LoVo (cell line): ENCODE results near the gene PIK3CA.
A peak's percentile ranks its signal among the peaks of the same experiment; 100 is the strongest.
"Not testable (repeated sequence)": the region's sequence is repeated elsewhere in the genome, so short reads cannot be mapped to it uniquely, and the experiment has no call there.

Source experiments
- DNase-seq: peaks from one replicate; pipeline ENCODE4 v3.0.0-alpha.2; 2016; ENCODE audit warnings: low spot score

Gene PIK3CA

GRCh38 chr3:179200790-179201189 lies 52.6 kb downstream of the PIK3CA start:
- no peak for DNase-seq

- DNase-seq = not testable (repeated sequence)
Measured at GRCh38 chr3:179215550-179215949, 67.4 kb downstream of the PIK3CA start.

- DNase-seq = not testable (repeated sequence)
Measured at GRCh38 chr3:179218213-179218612, 70.1 kb downstream of the PIK3CA start.

DNA sequence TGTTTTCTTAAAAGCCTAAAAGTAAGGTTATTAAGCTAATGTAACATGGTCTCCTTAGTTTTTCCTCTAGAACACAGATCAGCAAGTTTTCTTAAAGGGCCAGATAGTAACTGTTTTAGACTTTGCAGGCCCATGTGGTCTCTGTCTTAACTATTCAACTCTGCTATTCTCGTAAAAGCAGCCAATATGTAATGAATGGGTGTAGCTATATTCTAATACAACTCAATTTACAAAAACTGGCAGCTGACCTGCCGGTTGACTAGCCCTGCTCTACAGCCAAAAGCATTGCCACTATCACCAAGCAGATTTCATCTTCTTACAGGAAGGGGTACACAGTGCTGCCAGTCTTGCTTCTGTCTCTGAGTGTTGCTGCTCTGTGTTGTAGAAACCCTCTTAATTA lies 75.4 kb downstream of the PIK3CA start:
- DNase-seq = no peak

DNA sequence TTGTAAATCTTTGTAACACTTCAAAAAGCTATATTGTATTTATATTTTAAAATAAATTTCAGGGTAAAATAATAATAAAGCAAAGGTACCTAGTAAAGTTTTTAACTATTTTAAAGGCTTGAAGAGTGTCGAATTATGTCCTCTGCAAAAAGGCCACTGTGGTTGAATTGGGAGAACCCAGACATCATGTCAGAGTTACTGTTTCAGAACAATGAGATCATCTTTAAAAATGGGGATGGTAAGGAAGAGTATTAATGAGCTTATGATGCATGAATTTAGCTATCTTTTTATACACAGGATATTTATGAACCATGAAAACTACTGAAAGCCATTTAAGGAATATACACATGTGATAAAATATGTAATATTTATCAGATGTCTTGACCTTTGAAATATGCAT lies 76.4 kb downstream of the PIK3CA start:
- DNase-seq = no peak

GRCh38 chr3:179227349-179227748 lies 79.2 kb downstream of the PIK3CA start:
- no peak for DNase-seq

- no peak for DNase-seq
Measured at GRCh38 chr3:179229177-179229576, 81.0 kb downstream of the PIK3CA start.

- DNase-seq = no peak
Measured at GRCh38 chr3:179233043-179233442, 84.9 kb downstream of the PIK3CA start.

DNA sequence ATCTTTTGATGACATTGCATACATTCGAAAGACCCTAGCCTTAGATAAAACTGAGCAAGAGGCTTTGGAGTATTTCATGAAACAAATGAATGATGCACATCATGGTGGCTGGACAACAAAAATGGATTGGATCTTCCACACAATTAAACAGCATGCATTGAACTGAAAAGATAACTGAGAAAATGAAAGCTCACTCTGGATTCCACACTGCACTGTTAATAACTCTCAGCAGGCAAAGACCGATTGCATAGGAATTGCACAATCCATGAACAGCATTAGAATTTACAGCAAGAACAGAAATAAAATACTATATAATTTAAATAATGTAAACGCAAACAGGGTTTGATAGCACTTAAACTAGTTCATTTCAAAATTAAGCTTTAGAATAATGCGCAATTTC lies 86.0 kb downstream of the PIK3CA start:
- DNase-seq = no peak

DNA sequence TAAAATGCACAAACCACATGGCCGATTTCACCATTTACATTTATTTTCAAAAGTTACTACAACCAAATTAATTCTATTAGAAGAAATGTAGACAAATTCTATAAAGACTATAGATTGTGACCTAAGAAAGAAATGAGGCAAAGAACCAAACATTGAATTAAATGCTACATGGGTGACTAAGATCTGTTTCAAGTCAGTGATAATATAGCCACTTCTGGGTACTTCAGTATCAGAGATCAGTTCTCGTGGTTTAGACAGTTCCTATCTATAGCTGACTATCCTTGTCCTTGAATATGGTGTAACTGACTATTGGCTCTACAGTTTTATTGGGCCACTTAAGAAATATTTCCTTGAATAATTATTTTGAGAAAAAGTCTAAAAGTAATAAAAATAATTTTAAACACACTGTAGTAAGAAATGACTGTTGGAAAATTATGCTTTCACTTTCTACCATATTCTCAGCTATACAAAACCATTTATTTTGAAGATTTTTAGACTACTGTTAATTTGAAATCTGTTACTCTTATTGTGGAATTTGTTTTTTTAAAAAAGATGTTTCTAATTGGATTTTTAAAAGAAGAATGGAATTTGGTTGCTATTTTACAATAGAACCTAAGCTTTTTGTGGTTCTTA lies 88.6 kb downstream of the PIK3CA start:
- DNase-seq = no peak

- DNase-seq = not testable (repeated sequence)
Measured at GRCh38 chr3:179240299-179240698, 92.1 kb downstream of the PIK3CA start.

DNA sequence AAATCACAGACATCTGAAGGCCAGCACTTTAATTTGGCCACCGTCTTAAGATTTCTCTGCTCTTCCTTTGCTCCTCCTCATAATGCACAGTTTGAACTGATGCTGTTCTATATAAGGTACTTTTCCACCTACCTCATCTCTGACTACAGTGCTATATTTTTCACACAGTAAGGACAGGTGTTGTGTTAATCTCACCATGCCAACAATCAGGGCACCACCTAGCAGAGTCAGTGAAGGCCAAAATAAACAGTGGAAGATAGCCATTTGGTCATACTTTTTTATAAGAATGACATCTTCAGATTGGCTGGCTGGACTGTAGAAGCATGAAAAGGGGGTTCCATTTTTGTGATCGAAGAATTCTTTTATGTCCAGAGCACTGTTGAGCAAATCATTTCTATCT lies 94.7 kb downstream of the PIK3CA start:
- not testable (repeated sequence) for DNase-seq

GRCh38 chr3:179244878-179245277 lies 96.7 kb downstream of the PIK3CA start:
- no peak for DNase-seq

DNA sequence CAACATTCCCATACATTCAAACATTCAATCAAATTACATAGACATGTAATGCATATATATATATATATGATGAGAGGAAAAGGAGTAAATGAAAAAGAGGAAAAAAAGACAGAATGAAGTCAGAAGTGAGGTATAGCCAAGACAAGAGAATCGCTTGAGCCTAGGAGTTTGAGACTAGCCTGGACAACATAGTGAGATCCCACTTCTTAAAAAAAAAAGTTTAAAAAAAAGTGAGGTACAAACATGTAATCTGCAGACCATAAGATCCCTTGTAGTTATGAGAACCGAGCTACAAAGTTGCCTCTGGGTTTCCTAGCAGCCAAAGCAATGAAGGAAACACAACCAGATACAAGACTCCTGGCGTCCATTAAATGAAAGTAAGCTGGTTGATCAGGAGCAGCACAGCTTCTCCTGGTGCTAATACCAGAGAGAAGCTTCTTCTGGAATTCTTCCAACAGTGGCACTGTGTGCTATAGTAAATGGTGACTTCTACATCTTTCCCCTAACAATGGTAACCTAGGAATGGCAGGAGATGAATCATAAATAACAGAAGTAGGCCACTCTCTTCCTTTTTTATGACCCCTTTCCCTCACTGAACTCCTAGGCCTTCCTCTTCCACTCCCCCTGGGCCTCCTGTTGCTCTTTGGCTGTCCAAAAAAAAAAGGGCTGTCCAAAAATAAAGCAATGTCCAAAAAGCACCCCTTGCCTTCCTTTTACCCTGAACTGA lies 99.3 kb downstream of the PIK3CA start:
- DNase-seq = no peak

DNA sequence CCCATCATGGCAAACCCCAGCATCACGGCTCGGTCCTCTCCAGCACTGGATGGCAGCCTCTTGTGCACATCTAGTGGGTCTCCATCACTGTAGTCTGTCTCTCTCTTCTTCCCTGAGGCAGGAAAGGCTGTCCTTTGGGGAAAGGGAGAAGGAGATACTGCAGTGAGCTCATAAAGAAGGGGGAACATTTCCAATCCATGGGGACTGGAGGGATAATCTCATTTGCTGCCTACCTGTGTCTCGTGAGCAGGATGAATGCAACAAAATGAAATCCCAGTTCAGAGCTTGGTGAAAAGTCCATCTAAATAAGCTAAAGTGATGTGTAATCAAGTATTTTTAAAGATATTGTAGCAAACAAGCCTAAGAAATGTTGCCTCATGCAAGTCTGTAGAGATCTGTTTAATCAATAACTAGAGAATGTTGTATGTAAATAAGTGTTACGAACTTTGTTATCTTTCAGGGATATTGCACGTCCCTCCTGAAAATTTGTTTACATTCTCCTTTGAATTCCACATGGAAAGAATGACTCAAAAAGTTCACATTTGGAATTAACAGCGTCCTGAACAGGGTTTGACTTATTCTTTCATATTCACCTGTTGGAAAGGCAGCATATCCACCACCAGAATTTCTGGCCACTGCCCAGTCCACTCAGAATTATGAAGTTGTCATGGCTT lies 102.8 kb downstream of the PIK3CA start, which contains the start of gene KCNMB3:
Gene KCNMB3, minus strand, starts transcription at position 312 of the 674 bp plus-strand sequence. Its CDS starts 124 bp downstream, at position 188.
- no peak for DNase-seq

DNA sequence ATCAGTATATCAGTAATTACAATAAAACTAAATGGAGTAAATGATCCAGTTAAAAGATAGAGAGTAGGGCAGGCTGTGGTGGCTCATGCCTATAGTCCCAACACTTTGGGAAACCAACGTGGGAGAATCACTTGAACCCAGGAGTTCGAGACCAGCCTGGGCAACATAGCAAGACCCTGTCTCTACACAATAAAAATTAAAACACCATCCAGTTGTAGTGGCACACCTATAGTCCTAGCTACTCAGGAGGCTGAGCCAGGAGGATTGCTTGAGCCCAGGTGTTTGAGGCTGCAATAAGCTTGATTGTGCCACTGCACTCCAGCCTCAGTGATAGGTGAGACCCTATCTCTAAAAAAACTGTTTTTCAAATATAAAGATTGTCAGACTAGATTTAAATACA lies 108.7 kb downstream of the PIK3CA start:
- DNase-seq = no peak

- DNase-seq = not testable (repeated sequence)
Measured at GRCh38 chr3:179257742-179258141, 109.6 kb downstream of the PIK3CA start.

DNA sequence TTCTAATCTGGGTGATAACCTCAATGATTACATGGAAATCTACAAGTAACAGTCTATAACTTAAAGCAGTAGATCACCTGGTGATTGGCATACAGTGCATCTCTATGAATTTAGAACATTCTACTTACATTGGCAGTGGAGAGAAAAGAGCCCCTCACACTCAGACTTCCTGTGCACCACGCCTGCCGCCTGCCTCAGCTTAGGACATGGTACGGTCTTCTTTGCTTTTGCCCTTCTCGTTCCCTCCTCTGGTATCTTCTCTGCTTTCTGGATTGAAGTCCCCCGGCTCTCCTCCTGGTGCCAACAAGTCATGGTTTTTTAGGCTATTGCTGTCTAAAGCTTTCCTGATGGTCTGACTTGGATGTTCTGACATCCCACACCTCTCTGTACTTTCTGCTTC lies 110.7 kb downstream of the PIK3CA start:
- DNase-seq = no peak

- not testable (repeated sequence) for DNase-seq
Measured at GRCh38 chr3:179259959-179260756, 112.0 kb downstream of the PIK3CA start.

- peak; percentile 65 for DNase-seq
Measured at GRCh38 chr3:179260949-179261765, 113.0 kb downstream of the PIK3CA start.

DNA sequence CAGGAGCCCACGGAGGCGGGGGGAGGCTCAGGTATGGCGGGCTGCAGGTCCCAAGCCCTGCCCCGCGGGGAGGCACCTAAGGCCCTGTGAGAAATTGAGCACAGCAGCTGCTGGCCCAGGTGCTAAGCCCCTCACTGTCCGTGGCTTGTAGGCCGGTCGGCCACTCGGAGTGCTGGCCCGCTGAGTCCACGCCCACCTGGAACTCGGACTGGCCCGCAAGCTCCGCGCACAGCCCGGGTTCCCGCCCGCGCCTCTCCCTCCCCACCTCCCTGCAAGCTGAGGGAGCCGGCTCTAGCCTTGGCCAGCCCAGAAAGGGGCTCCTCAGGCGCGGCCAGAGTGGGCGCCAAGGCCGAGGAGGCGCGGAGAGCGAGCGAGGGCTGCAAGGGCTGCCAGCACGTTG lies 115.0 kb downstream of the PIK3CA start:
- no peak for DNase-seq
